Activated CD8-positive, alpha-beta memory T cell treated with anti-CD3 and anti-CD28 coated beads, Interleukin-2, amount 50 U/mL, for 48 hours (primary cell): ENCODE measurements around the gene PLCL1.
"Not testable (repeated sequence)": the region's sequence is repeated elsewhere in the genome, so short reads cannot be mapped to it uniquely, and the experiment has no call there.

Source experiments
- DNase-seq: peaks from one replicate; pipeline ENCODE4 v3.0.0-alpha.2; 2020

Gene PLCL1

DNA sequence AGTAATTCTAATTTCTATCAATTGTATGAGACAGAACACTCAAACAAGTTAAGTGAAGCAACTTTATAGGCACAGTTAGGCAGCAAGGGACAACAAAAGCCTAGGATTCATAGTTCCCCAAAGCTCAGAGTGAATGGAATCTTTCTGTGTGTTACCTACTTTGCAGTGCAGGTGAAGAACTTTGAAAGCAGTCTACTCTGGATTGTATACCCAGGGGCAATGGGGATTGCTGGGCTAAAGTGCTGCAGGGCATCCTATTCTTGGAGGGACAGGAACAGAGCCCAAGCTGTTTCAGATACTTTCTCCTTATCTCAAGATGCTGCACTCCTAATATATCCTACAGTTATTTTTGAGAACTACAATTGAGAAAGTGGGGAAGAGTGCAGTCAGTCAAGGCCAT, 207.6 kb downstream of the PLCL1 start:
- no peak for DNase-seq

GRCh38 chr2:198016243-198016642, 211.8 kb downstream of the PLCL1 start:
- DNase-seq, result no peak

DNA sequence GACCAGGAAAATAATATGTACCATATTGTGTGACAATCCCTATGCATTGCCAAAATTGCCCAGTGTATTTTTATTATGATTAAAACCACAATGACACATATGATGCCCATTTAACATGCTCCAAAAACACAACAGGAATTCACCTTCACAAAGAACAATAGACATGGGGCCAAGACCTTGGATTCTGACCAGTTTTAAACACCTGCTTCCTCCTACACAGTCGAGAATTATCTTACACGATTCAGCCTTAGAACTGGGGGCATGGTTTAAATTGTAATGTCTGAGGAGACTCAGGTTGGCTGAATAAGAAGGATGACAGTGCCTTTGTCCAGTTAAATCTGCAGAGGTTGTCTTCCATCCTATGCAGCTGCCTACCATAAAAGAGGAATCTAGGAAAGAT, 212.7 kb downstream of the PLCL1 start:
- DNase-seq, result no peak

- no peak for DNase-seq
Observed at GRCh38 chr2:198028955-198029354, 224.6 kb downstream of the PLCL1 start.

DNA sequence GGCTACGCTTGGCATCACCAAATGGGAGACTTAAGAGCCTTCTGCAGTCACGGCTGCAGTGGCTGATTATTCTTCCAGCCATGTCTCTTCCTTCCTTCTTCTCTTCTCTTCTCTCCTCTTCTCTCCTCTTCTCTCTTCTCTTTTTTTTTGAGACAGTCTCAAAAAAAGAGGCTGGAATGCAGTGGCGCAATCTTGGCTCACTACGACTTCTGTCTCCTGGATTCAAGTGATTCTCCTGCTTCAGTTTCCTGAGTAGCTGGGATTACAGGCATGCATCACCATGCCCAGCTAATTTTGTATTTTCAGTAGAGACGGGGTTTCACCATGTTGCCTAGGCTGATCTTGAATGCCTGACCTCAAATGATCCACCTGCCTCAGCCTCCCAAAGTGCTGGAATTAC, 225.2 kb downstream of the PLCL1 start:
- not testable (repeated sequence) for DNase-seq

DNA sequence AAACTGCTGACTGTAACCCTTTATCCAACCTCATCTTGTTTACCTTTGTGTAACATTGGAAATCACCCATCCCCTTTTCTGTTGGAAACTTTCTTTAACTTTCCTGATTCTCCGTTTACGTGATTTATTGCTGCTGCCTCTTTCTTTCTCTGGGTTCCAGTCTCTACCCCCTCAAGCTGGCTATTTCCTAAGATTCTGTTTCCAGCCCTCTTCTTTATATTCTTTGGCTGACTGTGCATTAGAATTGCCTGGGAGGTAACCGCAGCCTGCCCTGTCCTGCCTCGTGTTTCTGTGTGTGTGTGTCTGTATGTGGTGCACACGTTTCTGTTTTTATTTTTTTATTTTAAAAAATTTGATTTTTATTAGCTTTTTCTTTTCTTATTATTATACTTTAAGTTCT, 229.2 kb downstream of the PLCL1 start:
- no peak for DNase-seq

DNA sequence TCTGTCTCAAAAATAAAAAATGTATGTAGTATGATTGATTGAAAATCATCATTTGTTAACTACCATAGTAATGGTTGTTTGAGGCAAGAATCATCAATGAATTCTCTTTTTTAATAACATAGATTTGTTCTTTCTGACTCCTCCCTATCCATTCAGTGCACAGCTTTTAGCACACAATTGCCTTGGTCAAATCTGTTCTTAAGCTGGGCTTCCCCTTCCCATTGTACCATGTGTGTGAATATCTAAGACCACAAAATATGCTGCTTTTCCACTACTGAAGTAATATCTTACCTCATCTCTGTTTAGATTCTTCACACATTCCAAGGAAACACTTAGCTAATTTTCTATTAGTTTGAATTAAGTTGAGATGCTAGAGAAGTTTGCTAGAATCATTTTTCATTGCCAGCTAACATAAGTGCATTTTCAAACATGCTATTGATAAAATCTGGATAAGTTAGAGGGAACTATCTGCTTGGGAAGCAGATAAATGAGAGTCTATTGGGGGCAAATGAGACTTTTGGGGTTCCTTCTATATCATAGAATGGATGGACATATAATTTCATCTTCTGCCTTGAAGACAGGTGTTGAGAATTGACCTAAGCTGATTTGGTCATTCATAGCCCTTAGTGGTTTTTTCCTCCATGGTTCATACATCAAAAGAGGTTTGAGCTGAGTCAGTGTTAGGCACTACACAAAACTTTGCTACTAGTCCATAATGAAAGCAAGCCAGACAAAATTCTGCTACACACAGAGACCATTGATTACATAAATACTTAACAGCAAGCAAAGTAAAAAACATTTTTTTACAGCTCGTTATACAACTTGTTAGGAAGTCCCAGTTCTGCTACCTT, 231.9 kb downstream of the PLCL1 start:
- no peak for DNase-seq

DNA sequence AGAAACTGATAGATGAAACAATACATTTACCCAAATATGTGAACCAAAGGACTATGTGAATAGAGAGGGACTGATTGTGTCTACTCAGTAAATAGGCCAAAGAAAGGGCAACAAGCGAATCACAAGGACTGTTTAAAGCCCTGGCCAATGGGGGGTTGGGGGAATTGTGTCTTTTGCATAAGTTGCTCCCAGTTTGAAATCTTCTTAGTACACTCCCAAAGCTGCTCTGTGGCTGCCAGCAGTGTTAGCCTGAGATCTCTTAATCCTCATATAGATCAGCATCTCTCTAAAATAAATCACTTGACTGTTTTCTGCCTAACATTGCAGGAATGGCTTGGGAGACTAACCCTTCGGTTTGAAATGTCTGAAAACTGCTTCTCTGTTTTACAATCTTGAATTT, 236.4 kb downstream of the PLCL1 start:
- no peak for DNase-seq

DNA sequence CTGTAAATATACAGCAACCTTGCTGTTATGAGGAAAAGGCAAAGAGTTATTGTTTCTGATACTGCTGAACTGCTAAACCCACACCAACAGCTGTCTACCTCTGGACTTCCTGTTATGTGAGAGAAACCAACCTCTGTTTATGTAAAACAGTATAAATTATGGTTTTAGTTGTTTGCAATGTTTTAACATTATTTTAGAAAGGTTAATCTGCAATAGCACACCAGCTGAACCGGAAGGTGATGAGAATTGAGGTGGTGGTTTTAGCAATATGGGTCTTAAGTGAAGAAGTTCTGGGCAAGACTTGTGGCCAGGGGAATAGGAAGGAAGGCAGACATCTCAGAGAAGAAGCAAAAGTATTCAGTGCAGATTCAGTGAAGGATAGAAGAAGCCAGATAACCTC, 237.8 kb downstream of the PLCL1 start:
- no peak for DNase-seq

- DNase-seq, result no peak
Observed at GRCh38 chr2:198044777-198045176, 240.4 kb downstream of the PLCL1 start.

- no peak for DNase-seq
Observed at GRCh38 chr2:198045227-198045626, 240.8 kb downstream of the PLCL1 start.

GRCh38 chr2:198052741-198053140, 248.3 kb downstream of the PLCL1 start:
- DNase-seq, result no peak

DNA sequence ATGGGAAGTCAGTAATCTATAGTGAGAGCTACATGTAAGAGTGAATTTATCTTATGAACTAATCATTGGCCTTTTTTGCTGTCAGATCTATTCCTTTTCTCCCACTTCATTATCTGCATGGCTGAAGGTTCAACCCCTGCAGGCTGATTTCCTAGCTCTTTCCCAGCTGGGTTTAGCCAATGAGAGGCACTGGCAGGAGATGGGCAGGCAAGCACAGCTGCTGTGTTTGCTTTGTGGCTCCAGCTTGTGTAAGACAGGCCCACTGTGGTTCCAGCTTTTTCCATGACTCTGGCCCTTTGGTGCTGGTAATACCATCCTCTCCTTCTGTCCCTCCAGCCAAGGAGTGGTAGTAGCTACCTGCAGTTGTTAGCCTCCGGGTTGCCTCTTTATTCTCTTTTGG, 248.8 kb downstream of the PLCL1 start:
- no peak for DNase-seq

DNA sequence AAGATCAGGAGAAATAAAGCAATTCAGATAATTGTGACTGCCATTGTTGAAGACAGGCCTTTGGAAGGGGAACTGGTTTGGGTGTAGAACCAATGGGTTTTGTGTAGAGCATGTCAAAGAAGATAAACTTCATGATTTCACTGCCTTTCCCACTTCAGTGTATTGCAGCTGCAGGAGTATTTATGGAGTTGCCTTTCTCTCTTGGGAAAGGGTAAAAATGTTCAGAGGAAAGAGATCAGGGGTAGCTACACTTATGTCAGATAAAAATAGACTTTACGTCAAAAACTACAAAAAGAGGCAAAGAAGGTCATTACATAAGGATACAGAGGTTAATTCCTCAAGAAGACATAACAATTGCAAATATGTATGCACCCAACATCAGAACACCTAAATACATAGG, 249.4 kb downstream of the PLCL1 start:
- no peak for DNase-seq

- no peak for DNase-seq
Observed at GRCh38 chr2:198054299-198054698, 249.9 kb downstream of the PLCL1 start.

GRCh38 chr2:198055716-198056115, 251.3 kb downstream of the PLCL1 start:
- no peak for DNase-seq

- no peak for DNase-seq
Observed at GRCh38 chr2:198056836-198057235, 252.4 kb downstream of the PLCL1 start.

DNA sequence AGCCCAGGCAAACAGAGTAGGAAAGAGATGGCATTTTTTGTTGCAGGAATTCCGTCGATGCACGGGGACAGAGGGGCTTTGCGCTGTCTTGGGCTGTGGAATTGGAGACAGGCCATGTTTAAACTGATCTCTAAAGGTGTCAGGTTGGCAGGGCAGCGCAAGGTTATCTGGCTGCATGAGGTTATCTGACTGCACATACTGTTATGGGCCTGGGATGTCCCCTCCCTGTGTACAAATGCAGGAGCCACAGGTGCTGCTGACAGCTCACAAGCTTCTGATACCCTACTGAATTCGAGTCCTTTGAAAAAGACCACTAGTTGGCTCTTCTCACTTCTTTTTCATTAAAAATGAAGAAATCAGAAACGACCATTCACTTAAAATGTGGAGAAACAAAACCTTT, 255.4 kb downstream of the PLCL1 start:
- no peak for DNase-seq

GRCh38 chr2:198060277-198060676, 255.9 kb downstream of the PLCL1 start:
- DNase-seq, result no peak

- DNase-seq, result no peak
Observed at GRCh38 chr2:198062826-198063225, 258.4 kb downstream of the PLCL1 start.

GRCh38 chr2:198063242-198063641, 258.8 kb downstream of the PLCL1 start:
- DNase-seq, result no peak

DNA sequence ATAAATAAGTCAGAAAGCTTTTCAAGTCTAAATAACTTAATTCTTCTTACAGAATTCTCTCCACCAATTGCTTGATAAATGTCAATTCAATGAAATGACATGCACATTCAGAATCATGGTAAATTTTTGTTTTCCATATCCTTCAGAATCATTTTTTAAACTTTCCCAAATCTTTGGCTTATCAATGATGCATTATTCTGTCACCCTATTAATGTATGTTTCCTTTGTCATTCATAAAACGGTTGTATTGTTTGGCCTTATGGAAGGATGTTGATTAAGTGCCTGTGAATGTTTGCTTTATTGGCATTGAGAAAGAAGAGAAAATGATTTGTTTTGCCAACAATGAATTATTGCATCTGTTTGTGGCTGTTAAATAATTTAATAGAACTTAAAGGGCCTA, 260.9 kb downstream of the PLCL1 start:
- DNase-seq, result no peak

GRCh38 chr2:198066597-198066996, 262.2 kb downstream of the PLCL1 start:
- no peak for DNase-seq

DNA sequence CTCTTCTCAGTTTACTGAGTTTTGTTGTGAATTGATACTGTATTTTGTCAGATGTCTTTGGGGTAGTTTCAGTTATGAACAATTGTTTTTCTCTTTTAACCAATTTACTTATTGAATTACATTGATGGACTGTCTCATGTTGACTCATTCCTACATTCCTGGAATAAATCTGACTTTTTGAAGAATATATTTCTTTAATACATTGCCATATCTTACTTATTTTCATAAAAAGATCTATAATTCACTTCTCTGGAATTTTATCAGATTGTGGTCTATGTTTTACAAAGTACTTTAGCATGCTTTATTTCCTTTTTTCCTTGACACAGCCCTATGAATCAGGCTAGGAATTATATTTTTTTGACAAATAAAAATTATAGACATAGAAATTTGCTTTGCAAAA, 268.3 kb downstream of the PLCL1 start:
- DNase-seq, result no peak

DNA sequence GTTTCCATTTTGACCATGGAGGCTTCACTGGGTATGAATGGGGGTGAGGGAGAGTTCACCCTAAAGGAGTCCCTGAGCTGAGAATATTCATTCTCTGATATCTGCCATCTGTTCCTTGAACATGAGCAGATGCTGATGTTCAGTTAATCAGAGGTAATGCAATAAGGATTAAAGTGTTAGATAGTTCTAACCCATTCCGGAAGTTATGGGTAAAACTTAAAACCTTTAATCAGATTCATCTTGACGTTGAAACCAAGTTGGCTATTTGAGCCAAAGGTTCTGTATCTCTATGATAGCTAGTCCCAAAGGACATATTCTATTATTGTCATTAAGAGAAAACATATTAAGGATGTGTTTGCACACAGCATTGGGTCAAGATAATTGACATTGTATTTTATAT, 268.9 kb downstream of the PLCL1 start:
- no peak for DNase-seq
